Hematopoietic multipotent progenitor cell (in vitro differentiated cells): ENCODE data around the gene FAAH. TPM values are rescaled to one million over a fixed set of nuclear protein-coding genes. Genes with fewer than 3 reads are reported as not detected.

ENCODE experiments used
- DNase-seq, 3 donors: peaks; one replicate each; pipeline ENCODE4 v3.0.0-alpha.2; 2011 to 2015; ENCODE audit warnings: low read depth in 2 of 3, low spot score in 2 of 3
- total RNA-seq: library from RNA; depleted of rRNA; stranded (reverse); fragments of >200 nt; gene quantifications from one replicate; pipeline ENCODE4 v1.2.3, GENCODE V29; 2012

Gene FAAH
- total RNA-seq, 1 donor, result 14.8 TPM

- DNase-seq, result peak in 1 of 3 donors; percentile 35
Observed at GRCh38 chr1:46448109-46448911, 54.2 kb downstream of the FAAH start.

- peak in 1 of 3 donors; percentile 14 for DNase-seq
Observed at GRCh38 chr1:46449223-46450159, 55.4 kb downstream of the FAAH start.

GRCh38 chr1:46450160-46450517, 56.0 kb downstream of the FAAH start:
- no peak for DNase-seq

GRCh38 chr1:46451948-46452930, 58.1 kb downstream of the FAAH start:
- no peak for DNase-seq

- DNase-seq, result no peak
Observed at GRCh38 chr1:46452931-46453325, 58.8 kb downstream of the FAAH start.

- no peak for DNase-seq
Observed at GRCh38 chr1:46453449-46453848, 59.3 kb downstream of the FAAH start.

GRCh38 chr1:46455951-46456350, 61.8 kb downstream of the FAAH start:
- DNase-seq, result no peak

- DNase-seq, result no peak
Observed at GRCh38 chr1:46456411-46456963, 62.4 kb downstream of the FAAH start.

- no peak for DNase-seq
Observed at GRCh38 chr1:46457178-46457577, 63.1 kb downstream of the FAAH start.

GRCh38 chr1:46458190-46458589, 64.1 kb downstream of the FAAH start:
- no peak for DNase-seq

GRCh38 chr1:46458846-46459245, 64.7 kb downstream of the FAAH start:
- no peak for DNase-seq

- DNase-seq, result no peak
Observed at GRCh38 chr1:46459315-46459714, 65.2 kb downstream of the FAAH start.

GRCh38 chr1:46461017-46461808, 67.1 kb downstream of the FAAH start:
- no peak for DNase-seq

GRCh38 chr1:46461809-46462448, 67.8 kb downstream of the FAAH start:
- DNase-seq, result no peak

Other genes with a start within 250 kb of the FAAH start
- gene TSPAN1, start 219.2 kb upstream of the FAAH start, total RNA-seq, result not detected
- gene P3R3URF, start 217.8 kb upstream of the FAAH start, total RNA-seq, result not detected
- gene POMGNT1, start 195.9 kb upstream of the FAAH start, total RNA-seq, result 42.0 TPM
- 8.9 TPM for gene LURAP1, start 191.0 kb upstream of the FAAH start, total RNA-seq
- 3.0 TPM for gene RAD54L, start 146.6 kb upstream of the FAAH start, total RNA-seq
- gene LRRC41, start 90.7 kb upstream of the FAAH start, total RNA-seq, result 96.7 TPM
- gene UQCRH, start 90.6 kb upstream of the FAAH start, total RNA-seq, result 233 TPM
- 34.7 TPM for gene NSUN4, start 53.5 kb upstream of the FAAH start, total RNA-seq
- not detected for gene DMBX1, start 95.5 kb downstream of the FAAH start, total RNA-seq
- not detected for gene KNCN, start 157.3 kb downstream of the FAAH start, total RNA-seq
- 17.2 TPM for gene MKNK1, start 210.0 kb downstream of the FAAH start, total RNA-seq
- 17.5 TPM for gene MOB3C, start 222.5 kb downstream of the FAAH start, total RNA-seq